HG03064 (cell line): Measurements from ENCODE around the gene SLC4A2.

Experiments used
- ATAC-seq: cut with Tn5 transposase; IDR thresholded peaks from one replicate; pipeline ENCODE4 v1.9.1; 2021; ENCODE audit warnings: low read depth; ENCODE audit not compliant: unreplicated experiment

SLC4A2 gene

GRCh38 chr7:151109094-151110048, 50.0 kb downstream of the SLC4A2 start:
- ATAC-seq: no peak

GRCh38 chr7:151110236-151110940, 51.0 kb downstream of the SLC4A2 start:
- ATAC-seq: no peak

- peak; percentile 93 for ATAC-seq
These were observed 51.7 kb downstream of the SLC4A2 start for GRCh38 chr7:151110941-151111645.

- ATAC-seq: no peak
These were observed 54.2 kb downstream of the SLC4A2 start for GRCh38 chr7:151113344-151114150.

GRCh38 chr7:151114151-151115090, 55.0 kb downstream of the SLC4A2 start:
- no peak for ATAC-seq

GRCh38 chr7:151115121-151115835, 55.9 kb downstream of the SLC4A2 start:
- ATAC-seq: no peak

DNA sequence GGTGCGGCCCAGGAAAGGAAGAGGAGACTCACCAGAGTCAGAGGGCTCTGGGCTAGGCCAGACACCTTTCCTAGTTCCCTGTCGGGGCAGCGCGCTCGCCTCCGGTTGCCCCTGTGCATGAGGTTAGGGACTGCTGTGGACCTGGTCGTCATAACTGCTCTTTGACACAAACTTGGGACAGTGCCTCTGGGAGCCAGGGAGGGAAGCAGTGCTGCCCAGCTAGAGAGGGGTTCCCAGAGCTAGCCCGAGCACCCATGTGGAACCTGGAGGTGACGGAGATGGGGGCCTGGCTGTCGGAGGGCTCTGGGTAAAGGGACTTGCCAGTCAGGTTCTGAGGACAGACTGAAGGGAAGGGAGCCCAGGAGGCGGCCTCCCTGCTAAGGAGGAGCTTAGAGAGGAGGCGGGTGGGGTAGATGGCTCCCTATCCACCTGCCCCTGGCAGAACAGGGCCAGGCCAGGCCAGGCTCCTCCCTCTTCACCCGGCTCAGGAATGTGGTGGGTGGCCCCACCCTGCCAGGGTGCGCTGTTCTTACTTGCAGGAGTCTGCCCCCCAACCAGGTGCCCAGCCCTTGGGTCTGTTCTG, 56.5 kb downstream of the SLC4A2 start:
- ATAC-seq: no peak

DNA sequence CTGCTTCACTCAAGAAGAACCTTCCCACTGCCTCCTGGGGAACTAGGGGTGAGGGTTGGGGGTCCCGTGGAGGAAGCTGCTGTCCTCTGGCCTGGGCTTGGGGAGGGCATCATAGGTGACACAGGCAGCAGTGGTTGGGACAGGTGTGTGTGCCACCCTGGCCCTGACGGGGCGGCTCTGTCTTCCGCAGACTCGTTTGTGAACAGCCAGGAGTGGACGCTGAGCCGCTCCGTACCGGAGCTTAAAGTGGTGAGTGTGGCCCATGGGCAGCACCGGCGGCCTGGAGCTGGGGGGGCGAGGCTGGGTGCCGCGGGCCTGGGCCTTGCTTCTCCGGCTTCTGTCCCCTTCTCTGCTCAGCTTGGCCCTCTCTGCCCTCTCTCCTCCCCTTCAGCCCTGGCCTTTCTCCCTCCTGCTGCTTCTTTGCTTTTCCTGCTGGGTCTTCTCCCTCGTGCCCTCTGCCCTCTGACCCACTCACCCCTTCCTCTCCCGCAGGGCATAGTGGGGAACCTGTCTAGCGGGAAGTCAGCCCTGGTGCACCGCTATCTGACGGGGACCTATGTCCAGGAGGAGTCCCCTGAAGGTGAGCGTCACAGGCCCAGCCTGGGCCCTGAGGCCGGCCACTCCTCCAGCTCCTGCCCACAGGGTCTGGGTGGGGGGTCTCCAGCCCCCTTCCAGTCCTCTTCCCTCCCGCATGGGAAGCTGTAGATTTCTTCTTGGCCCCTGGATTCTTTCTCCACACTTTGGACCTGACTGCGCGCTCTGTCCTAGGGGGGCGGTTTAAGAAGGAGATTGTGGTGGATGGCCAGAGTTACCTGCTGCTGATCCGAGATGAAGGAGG, 57.4 kb downstream of the SLC4A2 start:
- no peak for ATAC-seq

- no peak for ATAC-seq
These were observed 58.2 kb downstream of the SLC4A2 start for GRCh38 chr7:151117565-151117964.

DNA sequence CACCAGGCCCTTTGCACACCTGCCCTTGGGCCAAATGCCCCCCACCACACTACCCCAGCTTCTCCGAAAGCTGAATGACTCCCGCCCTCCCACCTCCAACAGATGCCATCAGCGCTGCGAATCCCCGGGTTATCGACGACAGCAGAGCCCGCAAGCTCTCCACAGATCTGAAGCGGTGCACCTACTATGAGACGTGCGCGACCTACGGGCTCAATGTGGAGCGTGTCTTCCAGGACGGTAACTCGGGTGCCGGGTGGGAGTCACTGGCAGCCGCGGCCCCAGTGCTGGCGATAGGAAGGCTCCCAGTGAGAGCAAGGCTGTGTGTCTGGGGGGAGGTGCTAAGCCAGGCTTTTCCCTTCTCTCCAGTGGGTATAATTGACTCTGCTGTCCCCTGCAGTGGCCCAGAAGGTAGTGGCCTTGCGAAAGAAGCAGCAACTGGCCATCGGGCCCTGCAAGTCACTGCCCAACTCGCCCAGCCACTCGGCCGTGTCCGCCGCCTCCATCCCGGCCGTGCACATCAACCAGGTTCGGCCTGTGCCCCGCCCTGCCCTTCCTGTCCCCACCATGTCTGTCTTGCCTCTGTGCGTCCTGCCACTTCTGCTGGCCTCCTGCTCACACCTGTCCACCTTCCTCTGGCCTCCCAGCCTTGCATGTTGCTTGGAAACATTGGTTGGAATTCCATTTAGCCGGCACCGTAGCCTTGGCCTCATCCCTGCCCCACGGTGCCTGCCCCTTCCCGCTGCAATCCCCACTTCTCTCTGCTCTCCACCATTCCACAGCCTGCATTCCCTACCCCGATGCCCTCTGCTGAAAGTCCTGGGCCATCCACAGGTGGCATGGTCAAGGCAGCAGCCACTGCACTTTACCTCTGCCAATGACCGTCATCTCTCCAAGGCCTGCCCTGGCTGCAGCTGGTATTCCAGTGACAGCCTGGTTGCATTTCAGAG, 59.0 kb downstream of the SLC4A2 start:
- ATAC-seq: no peak

GRCh38 chr7:151119055-151119415, 59.6 kb downstream of the SLC4A2 start:
- no peak for ATAC-seq

DNA sequence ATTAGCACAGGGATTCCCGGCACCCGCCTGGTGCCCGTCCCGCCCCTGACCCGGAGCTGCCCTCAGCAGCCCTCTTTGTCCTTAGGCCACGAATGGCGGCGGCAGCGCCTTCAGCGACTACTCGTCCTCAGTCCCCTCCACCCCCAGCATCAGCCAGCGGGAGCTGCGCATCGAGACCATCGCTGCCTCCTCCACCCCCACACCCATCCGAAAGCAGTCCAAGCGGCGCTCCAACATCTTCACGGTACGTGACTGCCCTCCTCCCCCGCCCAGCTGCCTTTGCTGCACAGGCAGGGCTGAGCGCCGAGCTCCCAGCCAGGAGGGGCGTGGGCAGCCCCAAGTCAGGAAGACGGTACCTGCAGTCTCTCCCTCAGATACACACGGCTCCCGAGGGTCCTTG, 60.5 kb downstream of the SLC4A2 start:
- ATAC-seq: no peak

DNA sequence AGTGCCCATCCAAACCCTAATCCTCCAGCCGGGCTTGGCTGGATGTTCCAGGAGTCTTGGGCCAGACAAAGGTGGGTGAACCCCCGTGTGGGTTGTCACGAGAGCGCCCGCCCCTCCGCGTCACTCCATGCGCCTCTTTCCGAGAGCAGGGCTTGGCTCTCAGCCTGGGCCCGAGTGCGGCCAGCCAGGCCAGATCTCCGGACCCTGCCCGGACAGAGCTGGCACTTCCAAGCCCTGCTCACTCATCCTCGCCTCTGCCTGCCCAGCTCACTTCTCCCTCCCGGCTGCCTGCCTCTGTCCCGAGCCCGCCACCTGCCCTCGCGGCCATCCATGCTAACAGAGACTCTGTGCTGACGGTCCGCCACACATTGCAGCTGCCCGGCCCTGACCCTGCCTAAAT, 61.5 kb downstream of the SLC4A2 start:
- no peak for ATAC-seq

DNA sequence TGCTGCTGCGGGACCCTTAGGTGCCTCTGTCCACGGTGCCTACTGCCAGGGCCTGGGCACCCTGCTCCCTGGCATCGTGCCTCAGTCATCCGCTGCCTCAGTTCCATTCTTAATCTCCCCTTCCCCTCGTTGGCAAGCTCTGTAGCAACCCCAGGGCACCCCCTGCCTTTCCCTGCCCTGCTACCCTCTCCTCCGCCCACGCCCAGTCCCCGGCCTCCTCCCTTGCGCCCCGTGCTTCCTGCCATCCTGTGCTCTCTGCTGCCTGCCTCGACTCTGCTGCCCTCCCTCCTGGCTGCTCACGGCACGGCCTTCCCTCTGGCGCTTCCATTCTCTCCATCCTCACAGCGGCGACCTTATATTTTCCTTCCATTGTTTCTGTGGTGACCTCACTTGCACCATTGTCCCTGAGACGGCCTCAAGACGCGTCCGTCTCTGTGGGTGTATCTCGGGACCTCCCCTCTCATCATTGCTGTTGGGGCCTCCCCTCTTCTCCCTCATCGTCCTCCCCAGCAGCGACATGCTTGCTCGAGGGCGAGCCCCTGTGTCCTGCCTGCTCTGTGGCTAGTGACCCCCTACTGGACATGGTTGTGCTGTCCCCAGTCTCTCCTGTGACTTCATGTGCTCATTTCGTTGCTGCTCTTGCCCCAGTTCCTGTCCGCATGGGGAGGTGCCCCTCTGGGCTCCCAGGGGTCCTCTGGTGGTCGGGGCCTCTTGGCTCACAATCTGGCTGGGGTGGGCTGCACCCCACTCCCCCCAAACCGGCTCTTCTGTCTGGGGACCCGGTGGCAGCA, 62.2 kb downstream of the SLC4A2 start:
- ATAC-seq: no peak

DNA sequence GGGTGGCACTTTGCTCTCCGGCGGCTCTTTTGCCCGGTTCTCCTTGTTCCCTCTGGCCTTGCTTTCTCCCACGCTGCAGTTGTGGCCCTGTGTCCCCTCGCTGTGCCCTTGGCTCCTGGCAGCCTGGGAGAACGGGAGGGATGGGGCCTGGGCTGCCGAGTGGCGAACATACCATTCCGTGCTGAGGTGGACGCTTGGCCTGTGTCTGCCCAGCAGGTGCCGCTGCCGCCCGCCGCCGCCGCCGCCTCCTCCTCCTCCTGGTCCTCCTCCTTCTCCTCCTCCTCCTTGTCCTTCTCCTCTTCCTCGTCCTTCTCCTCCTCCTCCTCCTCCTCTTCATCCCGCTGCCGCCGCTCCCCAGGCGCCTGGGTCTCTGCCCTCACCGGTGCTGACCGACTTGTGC, 62.9 kb downstream of the SLC4A2 start:
- ATAC-seq: no peak

- no peak for ATAC-seq
These were observed 63.4 kb downstream of the SLC4A2 start for GRCh38 chr7:151122796-151123157.
